HG02798 (cell line): ENCODE results near the gene INTS15.

Experiments
- ATAC-seq: cut with Tn5 transposase; IDR thresholded peaks from one replicate; pipeline ENCODE4 v1.9.1; 2021; ENCODE audit warnings: mild to moderate bottlenecking; ENCODE audit not compliant: unreplicated experiment, poor library complexity

INTS15 gene

DNA sequence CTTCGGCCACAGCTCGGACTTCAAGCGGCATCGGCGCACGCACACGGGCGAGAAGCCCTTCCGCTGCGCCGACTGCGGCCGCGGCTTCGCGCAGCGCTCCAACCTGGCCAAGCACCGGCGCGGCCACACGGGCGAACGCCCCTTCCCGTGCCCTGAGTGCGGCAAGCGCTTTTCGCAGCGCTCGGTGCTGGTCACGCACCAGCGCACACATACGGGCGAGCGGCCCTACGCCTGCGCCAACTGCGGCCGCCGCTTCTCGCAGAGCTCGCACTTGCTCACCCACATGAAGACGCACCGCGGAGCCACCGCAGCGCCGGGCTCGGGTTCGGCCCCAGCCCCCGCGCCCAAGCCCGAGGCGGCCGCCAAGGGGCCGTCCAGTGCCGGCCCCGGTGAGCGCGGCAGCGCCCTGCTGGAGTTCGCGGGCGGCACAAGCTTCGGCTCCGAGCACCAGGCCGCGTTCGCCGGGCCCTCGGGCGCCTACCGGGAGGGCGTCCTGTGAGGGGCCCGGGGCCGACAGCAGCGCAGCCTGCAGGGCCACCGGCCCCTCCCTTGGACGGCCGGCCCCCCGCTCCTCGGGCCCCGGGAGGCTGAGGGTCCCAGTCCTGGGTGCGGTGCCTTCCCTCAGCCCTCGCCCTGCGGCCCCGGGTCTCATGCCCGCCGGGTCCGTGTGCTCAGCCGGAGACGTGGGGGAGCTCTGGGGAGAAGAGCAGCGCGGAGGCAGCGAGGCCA lies 64.5 kb downstream of the INTS15 start:
- ATAC-seq: no peak

DNA sequence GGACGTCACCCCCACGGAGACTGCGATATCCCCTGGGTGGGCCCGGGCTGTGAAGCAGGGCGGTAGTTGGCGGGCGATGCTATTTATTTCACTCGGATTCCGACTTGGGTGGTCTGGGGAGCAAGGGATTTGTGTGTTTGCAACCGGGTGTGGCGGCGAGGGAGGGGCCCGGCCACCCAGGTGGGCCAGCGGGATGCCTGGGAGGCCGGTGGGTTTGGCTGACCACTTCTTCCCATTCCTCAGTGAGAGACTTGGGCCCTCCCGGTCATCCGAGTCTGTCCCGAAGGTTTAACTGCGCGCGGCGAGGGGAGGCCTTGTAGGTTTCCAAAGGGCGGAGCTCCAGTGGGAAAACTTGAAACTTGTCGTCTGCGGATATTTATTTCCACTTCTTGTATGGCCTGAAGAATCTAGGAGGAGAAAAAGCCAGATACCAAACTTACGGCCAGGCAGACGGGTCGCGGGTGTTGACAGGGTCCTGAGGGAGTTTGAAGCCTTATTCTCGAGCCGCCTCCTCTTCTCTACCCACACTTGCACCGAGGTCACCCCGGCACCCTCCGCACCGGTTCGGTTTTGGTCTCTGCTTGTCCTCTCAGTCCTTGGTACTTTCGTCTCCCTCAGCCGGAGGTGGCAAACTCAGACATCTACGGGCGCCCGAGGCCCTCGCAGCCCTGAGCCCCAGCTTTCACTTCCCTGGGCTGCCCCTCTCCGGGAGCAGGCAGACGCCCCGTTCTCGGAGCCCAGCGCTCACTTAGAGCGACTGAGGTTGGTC lies 65.2 kb downstream of the INTS15 start:
- ATAC-seq: no peak

DNA sequence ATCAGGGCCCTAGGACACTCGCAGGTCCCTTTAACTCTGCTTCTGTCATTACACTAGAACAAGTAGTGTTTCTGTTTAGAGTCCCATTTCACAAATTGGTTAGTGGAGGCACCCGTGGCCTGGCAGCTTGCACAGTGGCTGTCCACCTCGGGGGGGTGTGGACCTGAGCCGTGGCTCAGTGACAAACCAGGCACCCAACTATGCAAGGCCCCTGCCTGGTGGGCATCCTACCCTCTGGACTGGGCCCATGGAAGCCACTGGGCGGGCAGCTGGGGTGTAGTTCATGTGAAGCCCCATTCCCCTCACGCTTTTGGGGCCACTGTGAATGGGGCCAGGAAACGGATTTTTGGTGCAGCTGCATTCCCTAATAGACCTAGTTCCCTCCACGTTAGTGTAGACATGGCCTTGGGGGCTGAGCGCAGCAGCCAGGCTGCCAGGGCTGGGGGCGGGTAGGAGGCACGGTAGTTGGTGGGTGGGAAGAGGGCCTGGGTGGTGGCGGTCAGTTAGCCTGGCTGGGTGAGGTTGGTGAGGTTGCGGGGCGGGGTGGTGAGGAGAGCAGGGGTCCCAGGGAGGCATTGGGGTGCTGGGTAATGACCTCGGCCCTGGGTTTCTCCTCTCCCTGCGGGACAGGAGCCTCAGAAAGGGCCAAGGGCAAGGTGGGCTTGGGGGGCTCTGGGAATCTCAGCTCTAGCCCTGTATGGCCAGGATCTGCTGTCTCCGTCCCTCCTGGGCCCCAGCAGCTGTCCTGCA lies 66.0 kb downstream of the INTS15 start:
- ATAC-seq: no peak

DNA sequence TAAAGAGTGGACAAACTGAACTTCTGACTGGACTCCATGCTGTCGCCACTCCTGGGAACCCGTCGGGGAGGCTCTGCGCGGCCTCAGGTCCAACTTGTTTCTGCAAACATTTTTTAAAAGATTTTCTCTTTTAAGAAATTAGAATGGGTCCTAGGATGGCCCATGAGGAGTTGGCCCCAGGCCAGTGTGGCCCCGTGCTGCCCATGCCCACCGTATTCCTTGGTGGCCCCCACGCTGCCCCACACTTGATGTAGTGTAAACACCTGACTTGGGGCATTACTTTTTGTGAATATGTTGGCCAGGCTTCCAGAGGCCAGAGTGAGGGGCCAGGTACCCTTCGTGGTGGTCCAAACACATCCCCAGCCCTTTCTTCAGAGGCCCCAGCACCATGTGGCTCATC lies 66.6 kb downstream of the INTS15 start:
- ATAC-seq: no peak
